Spinal cord (tissue), 10 donors: ENCODE results near the gene SERF2. TPM values are rescaled to one million over a fixed set of nuclear protein-coding genes. Genes with fewer than 3 reads are reported as not detected.
A peak's percentile ranks its signal among the peaks of the same experiment; 100 is the strongest.

ENCODE experiments used
- DNase-seq, 6 donors: peaks; one replicate each; pipeline versions ENCODE4 v3.0.0 to v3.0.0-alpha.2; 2013 to 2015; ENCODE audit warnings: low spot score in 6 of 6, low read depth in 4 of 6
- H3K27ac ChIP-seq: one replicate; pipeline ENCODE4 v1.5.1; 2013; ENCODE audit warnings: low read depth, low read length, control low read depth
- H3K27me3 ChIP-seq: one replicate; pipeline ENCODE4 v1.6.1; 2013; ENCODE audit warnings: low read length; ENCODE audit not compliant: control insufficient read depth, insufficient read depth
- H3K36me3 ChIP-seq: one replicate; pipeline ENCODE4 v1.6.1; 2013; ENCODE audit warnings: low read length; ENCODE audit not compliant: control insufficient read depth, insufficient read depth
- H3K4me1 ChIP-seq: one replicate; pipeline ENCODE4 v1.6.1; 2013; ENCODE audit warnings: low read length; ENCODE audit not compliant: control insufficient read depth, insufficient read depth
- H3K4me3 ChIP-seq: one replicate; pipeline ENCODE4 v1.5.1; 2013; ENCODE audit warnings: low read depth, low read length, control low read depth
- H3K9me3 ChIP-seq: one replicate; pipeline ENCODE4 v1.6.1; 2013; ENCODE audit warnings: low read length; ENCODE audit not compliant: control insufficient read depth, insufficient read depth
- WGBS: methylation state at CpG from one replicate; pipeline ENCODE4 v1.1.5; 2013; ENCODE audit warnings: missing lambda C conversion rate; ENCODE audit not compliant: insufficient coverage; 5-methylcytosine and 5-hydroxymethylcytosine counted together
- polyA plus RNA-seq, 2 donors: library from polyadenylated mRNA; unstranded; fragments of 120-200 nt; gene quantifications; one replicate each; pipeline ENCODE4 v1.2.1, GENCODE V29; 2013; ENCODE audit not compliant: insufficient read length in 2 of 2
- total RNA-seq, 2 donors: library from RNA; depleted of rRNA in 1 of 2; stranded (reverse); fragments of 120-200 nt in 1 of 2; fragments of >200 nt in 1 of 2; gene quantifications; one replicate each; pipeline versions ENCODE4 v1.2.3 to v1.2.4, GENCODE V29; 2013 to 2014
- donor health status: healthy.

Gene SERF2
- total and polyA plus RNA-seq, 4 donors: 134 to 884 (median 521) TPM

- DNase-seq: peak in 3 of 6 donors; percentile 29 to 79 (median 71)
- Histone ChIP-seq H3K4me3 (no peak overlapping the region), H3K9me3 (no peaks in the 10 kb centered on the region), H3K36me3 (peaks cover 33% of the 10 kb centered on the region), H3K27ac (no peak overlapping the region), H3K27me3 (no peaks in the 10 kb centered on the region), H3K4me1 (no peaks in the 10 kb centered on the region)
- 80% methylated on average over 1 of the region's 5 CpGs for WGBS
These were observed 22.4 kb upstream of the SERF2 start for GRCh38 chr15:43769584-43770228.

GRCh38 chr15:43771816-43772215 lies 20.3 kb upstream of the SERF2 start:
- peaks cover 10% of the 10 kb centered on the region for H3K4me1 ChIP-seq
- no peak overlapping the region for H3K27ac ChIP-seq
- peaks cover 30% of the 10 kb centered on the region for H3K36me3 ChIP-seq
- no peaks in the 10 kb centered on the region for H3K27me3 ChIP-seq
- H3K4me3 ChIP-seq: no peak overlapping the region
- DNase-seq: no peak
- no peaks in the 10 kb centered on the region for H3K9me3 ChIP-seq
- WGBS: 100% methylated on average over 2 of the region's 2 CpGs

DNA sequence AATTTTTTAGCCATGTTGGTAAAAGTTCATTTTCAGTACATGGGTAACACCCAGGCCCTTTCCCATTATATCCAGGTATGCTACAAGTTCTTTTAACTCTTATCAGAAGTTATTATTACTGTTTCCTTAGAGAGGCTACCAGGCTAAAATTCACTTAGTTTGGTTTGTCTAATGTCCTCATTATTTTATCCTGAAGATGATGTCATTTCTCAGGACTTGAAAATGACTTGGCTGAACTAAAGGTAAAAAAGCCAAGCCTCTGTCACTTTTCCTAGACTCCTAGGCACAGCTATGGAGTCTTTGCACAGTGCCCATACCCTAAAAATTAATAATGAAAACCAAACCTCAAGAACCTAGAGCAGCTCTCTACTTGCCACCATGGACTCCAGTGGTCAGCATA lies 19.5 kb upstream of the SERF2 start:
- DNase-seq: no peak
- Histone ChIP-seq H3K27ac (no peak overlapping the region), H3K9me3 (no peaks in the 10 kb centered on the region), H3K27me3 (no peaks in the 10 kb centered on the region), H3K4me1 (peaks cover 18% of the 10 kb centered on the region), H3K4me3 (no peak overlapping the region), H3K36me3 (peaks cover 23% of the 10 kb centered on the region)

DNA sequence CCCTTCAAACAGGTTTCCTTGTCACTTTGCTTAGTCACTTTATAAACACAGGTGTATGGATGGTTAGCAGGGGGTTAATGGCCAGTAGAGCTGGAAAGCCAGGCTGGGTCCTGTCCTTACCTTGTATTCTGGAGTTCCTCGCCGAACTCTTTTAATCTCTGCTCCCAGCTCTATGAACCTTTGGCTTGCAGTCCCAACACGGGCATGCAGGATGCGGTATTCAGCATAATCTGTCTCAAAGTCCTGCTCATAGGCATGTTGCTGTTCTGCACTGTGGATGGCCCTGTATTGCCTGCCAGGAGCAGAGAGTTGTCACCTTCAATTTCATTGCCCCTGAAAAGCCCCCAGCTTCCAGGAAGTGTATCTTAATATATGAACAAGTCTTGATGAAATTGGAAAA lies 18.1 kb upstream of the SERF2 start:
- WGBS: 76% methylated on average over 4 of the region's 4 CpGs
- H3K4me1 ChIP-seq: peaks cover 23% of the 10 kb centered on the region
- peaks cover 14% of the 10 kb centered on the region for H3K36me3 ChIP-seq
- H3K27ac ChIP-seq: no peak overlapping the region
- no peaks in the 10 kb centered on the region for H3K9me3 ChIP-seq
- H3K4me3 ChIP-seq: no peak overlapping the region
- DNase-seq: no peak
- no peaks in the 10 kb centered on the region for H3K27me3 ChIP-seq

DNA sequence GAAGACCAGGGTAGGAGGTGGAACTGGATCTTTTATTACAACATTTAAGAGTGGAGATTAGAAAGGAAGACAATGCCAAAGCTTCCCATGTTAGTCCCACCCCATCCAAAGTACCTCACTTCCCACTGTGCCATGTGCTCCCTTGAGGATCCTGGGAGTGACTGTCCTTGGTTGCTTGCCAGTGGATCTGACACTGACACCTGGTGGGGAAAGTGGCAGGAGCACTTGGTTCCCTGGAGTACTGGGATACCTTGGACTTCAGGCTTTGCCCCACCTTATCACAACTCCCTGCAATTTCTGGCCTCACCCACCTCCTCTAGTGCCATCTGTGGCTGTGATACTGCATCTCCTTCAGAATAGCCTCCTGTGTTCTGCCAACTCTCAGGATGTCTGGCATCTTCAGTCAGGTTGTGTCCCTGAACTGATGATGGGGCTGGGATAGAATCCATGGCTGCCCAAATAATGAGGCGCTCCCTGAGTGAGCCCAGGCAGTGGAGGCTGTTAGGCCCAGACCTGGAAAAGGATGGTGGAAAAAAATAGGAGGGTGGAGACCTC lies 16.6 kb upstream of the SERF2 start:
- Histone ChIP-seq H3K27me3 (no peaks in the 10 kb centered on the region), H3K9me3 (no peaks in the 10 kb centered on the region), H3K36me3 (peaks cover 13% of the 10 kb centered on the region), H3K4me1 (peaks cover 23% of the 10 kb centered on the region), H3K27ac (no peak overlapping the region), H3K4me3 (no peak overlapping the region)
- WGBS: no CpG with 5 or more reads among the region's 1 CpG
- DNase-seq: peak in 2 of 6 donors; percentile 36 to 40

- H3K27ac ChIP-seq: no peak overlapping the region
- 15% methylated on average over 35 of the region's 35 CpGs for WGBS
These were observed 15.9 kb upstream of the SERF2 start for GRCh38 chr15:43776101-43776717.

DNA sequence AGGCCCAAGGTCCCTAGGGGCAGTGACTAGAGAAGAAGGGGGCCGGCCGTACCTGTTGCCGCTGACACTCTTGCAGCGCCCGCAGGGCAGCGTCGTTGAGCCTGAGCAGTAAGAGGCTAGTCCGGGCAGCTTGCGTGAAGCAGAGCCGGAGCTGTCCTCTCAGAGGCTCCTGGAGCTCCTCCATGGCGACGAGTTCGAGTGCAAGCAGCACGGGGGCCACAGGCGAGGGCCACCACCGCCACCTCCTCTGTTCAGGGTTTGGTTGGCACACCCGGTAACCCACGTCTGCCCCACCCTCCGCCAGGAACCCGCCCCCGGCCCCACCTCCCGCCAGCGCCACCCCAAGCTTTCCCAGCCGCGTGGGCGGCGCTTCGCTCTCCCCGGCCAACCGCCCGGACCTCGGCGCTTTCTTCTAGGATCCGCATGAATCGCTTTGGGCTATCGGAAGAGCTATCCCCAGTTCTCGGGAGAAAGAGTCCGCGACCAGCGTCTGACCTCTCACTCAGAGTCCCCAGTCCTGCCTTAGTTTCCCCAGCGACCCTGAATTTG lies 15.3 kb upstream of the SERF2 start, which contains the start of gene ELL3:
ELL3 (minus strand) TSS at position 249 of the 549 bp plus-strand sequence; CDS start at position 184, 65 bp downstream.
- Histone ChIP-seq H3K27ac (peak within 1 kb of the TSS; percentile 78), H3K9me3 (no peaks in the 10 kb centered on the region), H3K27me3 (no peaks in the 10 kb centered on the region), H3K4me1 (peaks cover 23% of the 10 kb centered on the region), H3K36me3 (peaks cover 9% of the 10 kb centered on the region), H3K4me3 (peak within 1 kb of the TSS; percentile 76)
- peak in 3 of 6 donors; percentile 28 to 49 (median 29) for DNase-seq
- WGBS: under 1% methylated on average over 37 of the region's 41 CpGs

More at GRCh38 chr15:43776101-43776717, 15.9 kb upstream of the SERF2 start:
- no peak for DNase-seq
- Histone ChIP-seq H3K9me3 (no peaks in the 10 kb centered on the region), H3K4me3 (peak overlapping the region; percentile 76), H3K36me3 (peaks cover 9% of the 10 kb centered on the region), H3K27me3 (no peaks in the 10 kb centered on the region), H3K4me1 (peaks cover 23% of the 10 kb centered on the region)

DNA sequence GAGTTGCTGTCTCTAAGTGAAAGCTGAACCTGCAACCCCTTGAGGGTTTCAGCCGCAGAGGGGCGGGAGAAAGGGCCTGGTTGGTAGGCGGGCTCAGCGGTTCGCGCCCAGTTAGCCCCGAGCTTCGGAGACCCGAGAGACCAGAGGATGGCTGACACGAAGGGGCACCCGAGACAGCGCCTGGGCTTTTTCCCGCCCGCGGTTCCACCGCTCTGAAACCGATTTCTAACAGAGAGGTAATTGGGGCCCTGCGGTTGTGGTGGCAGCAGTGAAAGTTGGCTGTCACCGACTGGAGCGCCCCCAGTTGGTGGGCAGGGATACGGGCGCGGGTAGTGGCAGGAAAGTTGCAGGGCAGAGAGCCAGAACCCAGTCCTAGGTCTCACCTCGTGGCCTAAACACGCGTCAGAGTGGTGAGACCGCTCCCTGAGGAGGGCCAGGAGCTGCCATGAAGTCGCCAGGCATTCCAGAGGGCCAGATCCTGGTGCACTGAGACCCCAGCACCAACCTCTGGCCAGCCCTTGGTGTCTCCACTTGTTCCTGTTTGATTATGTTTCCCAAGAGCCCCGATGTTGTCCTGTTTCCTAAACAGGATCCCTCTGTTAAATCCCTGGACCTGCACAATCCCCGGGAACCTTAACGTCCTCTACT lies 14.7 kb upstream of the SERF2 start:
- peak overlapping the region; percentile 78 for H3K27ac ChIP-seq

DNA sequence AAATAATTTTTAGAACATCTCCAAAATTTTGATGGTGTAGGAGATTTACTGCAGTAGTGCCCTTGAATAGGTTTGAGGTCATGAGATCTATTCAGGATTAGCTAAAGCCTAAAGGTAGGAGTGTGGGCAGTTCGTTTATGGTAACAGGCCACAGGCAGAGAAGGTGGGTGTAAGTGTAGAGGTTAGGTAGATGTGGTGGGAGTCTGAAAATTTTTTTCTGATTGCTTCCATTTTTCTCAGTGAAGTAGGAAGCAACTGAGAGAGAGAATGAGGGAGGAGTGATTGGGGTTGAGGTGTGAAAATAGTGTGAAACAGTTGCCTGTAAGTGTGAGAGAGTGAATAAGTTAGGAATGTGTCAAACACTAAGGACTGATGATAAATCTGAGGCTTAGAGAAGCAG lies 13.1 kb upstream of the SERF2 start:
- no peak overlapping the region for H3K27ac ChIP-seq
- DNase-seq: no peak
- 78% methylated on average over 1 of the region's 1 CpG for WGBS
- peaks cover 23% of the 10 kb centered on the region for H3K4me1 ChIP-seq
- no peaks in the 10 kb centered on the region for H3K27me3 ChIP-seq
- H3K4me3 ChIP-seq: no peak overlapping the region
- no peaks in the 10 kb centered on the region for H3K36me3 ChIP-seq
- no peaks in the 10 kb centered on the region for H3K9me3 ChIP-seq

More for the DNA sequence above, 14.7 kb upstream of the SERF2 start:
- 1% methylated on average over 30 of the region's 31 CpGs for WGBS
- no peaks in the 10 kb centered on the region for H3K9me3 ChIP-seq
- H3K4me3 ChIP-seq: peak overlapping the region; percentile 76
- peaks cover 9% of the 10 kb centered on the region for H3K36me3 ChIP-seq
- H3K4me1 ChIP-seq: peaks cover 23% of the 10 kb centered on the region
- H3K27me3 ChIP-seq: no peaks in the 10 kb centered on the region
- peak in 4 of 6 donors; percentile 26 to 82 (median 53) for DNase-seq
